Skeletal muscle tissue (tissue), 4 donors: ENCODE measurements around the gene NHEJ1. TPM values are rescaled to one million over a fixed set of nuclear protein-coding genes. Genes with fewer than 3 reads are reported as not detected.
A peak's percentile ranks its signal among the peaks of the same experiment; 100 is the strongest.

Experiments
- H3K27ac ChIP-seq: one replicate; pipeline ENCODE4 v1.7.0; 2013; ENCODE audit warnings: mild to moderate bottlenecking, low read depth, low read length, inconsistent platforms
- H3K27me3 ChIP-seq, 3 donors: one replicate each; pipeline ENCODE4 v1.7.0; 2013; ENCODE audit warnings: low read length in 3 of 3; ENCODE audit not compliant: control insufficient read depth in 3 of 3, insufficient read depth in 3 of 3
- H3K36me3 ChIP-seq, 3 donors: one replicate each; pipeline ENCODE4 v1.7.0; 2013; ENCODE audit warnings: low read length in 3 of 3; ENCODE audit not compliant: control insufficient read depth in 3 of 3, insufficient read depth in 3 of 3
- H3K4me1 ChIP-seq, 3 donors: one replicate each; pipeline ENCODE4 v1.7.0; 2013; ENCODE audit warnings: low read length in 3 of 3, mild to moderate bottlenecking in 3 of 3; ENCODE audit not compliant: control insufficient read depth in 3 of 3, insufficient read depth in 3 of 3
- H3K4me3 ChIP-seq, 3 donors: one replicate each; pipeline ENCODE4 v1.7.0; 2013; ENCODE audit warnings: low read length in 3 of 3
- H3K9ac ChIP-seq, 3 donors: one replicate each; pipeline ENCODE4 v1.7.0; 2013; ENCODE audit warnings: low read length in 3 of 3, mild to moderate bottlenecking in 3 of 3, moderate library complexity in 2 of 3, low read depth in 1 of 3
- H3K9me3 ChIP-seq, 3 donors: one replicate each; pipeline ENCODE4 v1.7.0; 2013; ENCODE audit warnings: low read length in 3 of 3; ENCODE audit not compliant: control insufficient read depth in 3 of 3
- total RNA-seq: library from RNA; depleted of rRNA; stranded (reverse); fragments of >200 nt; gene quantifications from one replicate; pipeline ENCODE4 v1.2.3, GENCODE V29; 2014
- donor health status: Osteomylitis.

NHEJ1 gene
- total RNA-seq, 1 donor from 2014 or later = 15.1 TPM

- H3K27me3 ChIP-seq = peaks cover 63 to 72% (median 71%) of the 10 kb centered on the region in 3 donors
Observed at GRCh38 chr2:219060821-219061791, 99.5 kb downstream of the NHEJ1 start, which contains the start of gene IHH. IHH (minus strand) TSS chr2:219060921; CDS start chr2:219060467, 454 bp downstream.

GRCh38 chr2:219059725-219060682 is 100.6 kb downstream of the NHEJ1 start:
- Histone ChIP-seq H3K4me3 (peak overlapping the region in 2 of 3 donors; percentile 40 to 45), H3K27me3 (peaks cover 74 to 78% (median 78%) of the 10 kb centered on the region in 3 donors), H3K36me3 (no peaks in the 10 kb centered on the region), H3K27ac (no peak overlapping the region), H3K9me3 (no peaks in the 10 kb centered on the region), H3K4me1 (peaks cover 25 to 31% (median 29%) of the 10 kb centered on the region in 3 donors), H3K9ac (peak overlapping the region in 1 of 3 donors; percentile 50)

More at GRCh38 chr2:219060821-219061791, 99.5 kb downstream of the NHEJ1 start, which contains the start of gene IHH:
- no peak within 1 kb of the TSS for H3K9ac ChIP-seq
- peaks cover 25 to 31% (median 29%) of the 10 kb centered on the region in 3 donors for H3K4me1 ChIP-seq
- H3K4me3 ChIP-seq = peak within 1 kb of the TSS in 1 of 3 donors; percentile 40
- H3K36me3 ChIP-seq = no peaks in the 10 kb centered on the region
- no peaks in the 10 kb centered on the region for H3K9me3 ChIP-seq
- H3K27ac ChIP-seq = no peak within 1 kb of the TSS

- peak overlapping the region in 2 of 3 donors; percentile 40 to 45 for H3K4me3 ChIP-seq
- peaks cover 25 to 31% (median 29%) of the 10 kb centered on the region in 3 donors for H3K4me1 ChIP-seq
- peak overlapping the region in 2 of 3 donors; percentile 14 to 50 for H3K9ac ChIP-seq
Observed at GRCh38 chr2:219059375-219059724, 101.3 kb downstream of the NHEJ1 start.

GRCh38 chr2:219058541-219059374 is 101.9 kb downstream of the NHEJ1 start:
- Histone ChIP-seq H3K27me3 (peaks cover 78 to 83% (median 80%) of the 10 kb centered on the region in 3 donors), H3K27ac (no peak overlapping the region), H3K4me1 (peaks cover 25 to 31% (median 29%) of the 10 kb centered on the region in 3 donors), H3K9me3 (no peaks in the 10 kb centered on the region), H3K36me3 (no peaks in the 10 kb centered on the region), H3K4me3 (peak overlapping the region in 2 of 3 donors; percentile 40 to 45), H3K9ac (peak overlapping the region in 2 of 3 donors; percentile 14 to 50)

More at GRCh38 chr2:219059375-219059724, 101.3 kb downstream of the NHEJ1 start:
- peaks cover 78 to 81% (median 79%) of the 10 kb centered on the region in 3 donors for H3K27me3 ChIP-seq
- H3K9me3 ChIP-seq = no peaks in the 10 kb centered on the region
- no peak overlapping the region for H3K27ac ChIP-seq
- H3K36me3 ChIP-seq = no peaks in the 10 kb centered on the region

- Histone ChIP-seq H3K4me1 (peaks cover 25 to 31% (median 29%) of the 10 kb centered on the region in 3 donors), H3K27ac (no peak overlapping the region), H3K36me3 (no peaks in the 10 kb centered on the region), H3K9ac (no peak overlapping the region), H3K4me3 (peak overlapping the region in 1 of 3 donors; percentile 13), H3K27me3 (peaks cover 69 to 80% (median 74%) of the 10 kb centered on the region in 3 donors), H3K9me3 (no peaks in the 10 kb centered on the region)
Observed at GRCh38 chr2:219057709-219058540, 102.7 kb downstream of the NHEJ1 start.

- Histone ChIP-seq H3K4me1 (peaks cover 25 to 31% (median 29%) of the 10 kb centered on the region in 3 donors), H3K27me3 (peaks cover 63 to 75% (median 69%) of the 10 kb centered on the region in 3 donors), H3K9ac (no peak overlapping the region), H3K27ac (no peak overlapping the region), H3K4me3 (no peak overlapping the region), H3K36me3 (no peaks in the 10 kb centered on the region), H3K9me3 (no peaks in the 10 kb centered on the region)
Observed at GRCh38 chr2:219056896-219057708, 103.5 kb downstream of the NHEJ1 start.

GRCh38 chr2:219056176-219056895 is 104.3 kb downstream of the NHEJ1 start:
- Histone ChIP-seq H3K4me1 (peaks cover 25 to 31% (median 29%) of the 10 kb centered on the region in 3 donors), H3K9me3 (no peaks in the 10 kb centered on the region), H3K4me3 (no peak overlapping the region), H3K36me3 (no peaks in the 10 kb centered on the region), H3K27ac (no peak overlapping the region), H3K9ac (no peak overlapping the region), H3K27me3 (peaks cover 57 to 70% (median 67%) of the 10 kb centered on the region in 3 donors)
